Activated naive CD8-positive, alpha-beta T cell treated with anti-CD3 and anti-CD28 coated beads, Interleukin-2, amount 50 U/mL, for 16 hours (primary cell): ENCODE results near the gene SLC51B.
"Not testable (repeated sequence)": the region's sequence is repeated elsewhere in the genome, so short reads cannot be mapped to it uniquely, and the experiment has no call there.

ENCODE experiments used
- DNase-seq: peaks from one replicate; pipeline ENCODE4 v3.0.0-alpha.2; 2020; ENCODE audit warnings: low read depth, low spot score

Gene SLC51B

GRCh38 chr15:65041787-65042186 lies 3.4 kb upstream of the SLC51B start:
- no peak for DNase-seq

GRCh38 chr15:65042776-65043327 lies 2.3 kb upstream of the SLC51B start:
- no peak for DNase-seq

GRCh38 chr15:65044218-65044617 lies 969 bp upstream of the SLC51B start:
- not testable (repeated sequence) for DNase-seq

GRCh38 chr15:65048241-65048640 lies 3.1 kb downstream of the SLC51B start:
- DNase-seq, result no peak

- peak; percentile 77 for DNase-seq
Observed at GRCh38 chr15:65049418-65049840, 4.2 kb downstream of the SLC51B start.

GRCh38 chr15:65050270-65050669 lies 5.1 kb downstream of the SLC51B start:
- no peak for DNase-seq

- no peak for DNase-seq
Observed at GRCh38 chr15:65051266-65051665, 6.1 kb downstream of the SLC51B start.

GRCh38 chr15:65052956-65053355 lies 7.8 kb downstream of the SLC51B start:
- DNase-seq, result no peak

- no peak for DNase-seq
Observed at GRCh38 chr15:65054333-65055200, 9.4 kb downstream of the SLC51B start.

GRCh38 chr15:65055201-65055870 lies 10.1 kb downstream of the SLC51B start:
- no peak for DNase-seq

- no peak for DNase-seq
Observed at GRCh38 chr15:65056106-65056505, 10.9 kb downstream of the SLC51B start.

- no peak for DNase-seq
Observed at GRCh38 chr15:65056868-65057548, 11.8 kb downstream of the SLC51B start.

- DNase-seq, result no peak
Observed at GRCh38 chr15:65057549-65057940, 12.4 kb downstream of the SLC51B start.

- no peak for DNase-seq
Observed at GRCh38 chr15:65058394-65059368, 13.5 kb downstream of the SLC51B start.

GRCh38 chr15:65059369-65059750 lies 14.2 kb downstream of the SLC51B start:
- DNase-seq, result no peak

GRCh38 chr15:65059931-65060596 lies 14.9 kb downstream of the SLC51B start:
- no peak for DNase-seq

GRCh38 chr15:65060641-65061397 lies 15.6 kb downstream of the SLC51B start:
- DNase-seq, result no peak

- DNase-seq, result no peak
Observed at GRCh38 chr15:65062061-65062460, 16.9 kb downstream of the SLC51B start.

- DNase-seq, result no peak
Observed at GRCh38 chr15:65062726-65063125, 17.5 kb downstream of the SLC51B start.
